Left lobe of liver (tissue), 2 donors: ENCODE measurements around the gene CEP57. TPM values are rescaled to one million over a fixed set of nuclear protein-coding genes. Genes with fewer than 3 reads are reported as not detected.
A peak's percentile ranks its signal among the peaks of the same experiment; 100 is the strongest.

ENCODE experiments used
- ATAC-seq: fragments of 200-7000 bp; cut with Tn5 transposase; one replicate; pipeline ENCODE4 v1.9.1; 2020; ENCODE audit warnings: mild to moderate bottlenecking, moderate library complexity
- DNase-seq: peaks from one replicate; pipeline ENCODE4 v3.0.0-alpha.2; 2020; ENCODE audit warnings: low spot score
- total RNA-seq: library from RNA; stranded (reverse); gene quantifications from one replicate; pipeline ENCODE4 v1.2.1, GENCODE V29; 2021
- donor health status: DM: no; HTN: no; CAD: no; lungs with moderate emphysema.
- donor health status: DM: no; HTN: yes; CAD: no.

Gene CEP57
- total RNA-seq = 32.6 TPM

DNA sequence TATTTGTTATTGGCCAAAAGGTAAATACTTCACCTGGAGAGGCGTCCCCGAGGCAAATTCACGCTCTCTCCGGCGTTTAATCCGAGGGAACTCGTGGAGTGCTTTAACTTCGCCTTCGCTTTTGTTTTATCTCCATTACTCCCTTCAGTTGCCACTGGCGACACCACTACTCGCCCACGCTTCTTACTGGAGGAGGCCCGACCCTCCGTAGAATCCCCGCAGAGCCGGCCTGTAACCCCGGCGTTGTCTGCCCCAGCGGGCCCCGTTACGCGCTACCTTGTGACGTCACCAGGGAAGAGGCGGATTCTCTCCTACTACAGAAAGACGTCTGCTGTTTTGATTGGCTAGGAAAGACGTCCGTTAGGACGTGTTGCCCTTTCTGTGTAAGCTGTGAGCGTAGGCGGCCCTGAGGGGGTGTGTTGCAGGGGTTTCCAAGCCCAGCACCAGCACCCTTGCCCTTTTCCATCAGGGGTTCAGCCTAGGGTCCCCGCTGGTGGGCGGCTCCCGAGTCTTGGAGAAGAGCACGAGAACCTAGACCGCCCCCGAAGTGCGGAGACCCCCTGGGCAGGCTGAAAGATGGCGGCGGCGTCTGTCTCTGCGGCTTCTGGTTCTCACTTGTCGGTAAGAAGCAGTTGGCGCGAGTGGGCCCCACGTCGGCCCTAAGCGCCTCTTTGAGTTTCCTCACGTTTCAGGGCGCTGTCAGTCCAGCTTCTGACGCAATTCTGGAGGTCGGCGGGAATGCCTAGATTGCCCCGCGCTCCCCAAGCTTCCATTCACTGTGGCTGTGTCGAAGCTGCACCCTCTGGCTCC is at the start of gene CEP57:
Gene CEP57, plus strand, starts transcription at position 376 of the 810 bp plus-strand sequence. Its CDS starts 201 bp downstream, at position 577.
- peak; percentile 75 for ATAC-seq
- peak; percentile 96 for DNase-seq

- DNase-seq = no peak
- no peak for ATAC-seq
Measured at GRCh38 chr11:95750101-95750500, 40.2 kb upstream of the CEP57 start.

GRCh38 chr11:95751515-95751914 is 38.8 kb upstream of the CEP57 start:
- ATAC-seq = no peak

GRCh38 chr11:95760941-95761340 is 29.4 kb upstream of the CEP57 start:
- DNase-seq (no peak), ATAC-seq (no peak)

More at GRCh38 chr11:95751515-95751914, 38.8 kb upstream of the CEP57 start:
- no peak for DNase-seq

GRCh38 chr11:95762534-95762933 is 27.8 kb upstream of the CEP57 start:
- ATAC-seq (no peak), DNase-seq (no peak)

DNA sequence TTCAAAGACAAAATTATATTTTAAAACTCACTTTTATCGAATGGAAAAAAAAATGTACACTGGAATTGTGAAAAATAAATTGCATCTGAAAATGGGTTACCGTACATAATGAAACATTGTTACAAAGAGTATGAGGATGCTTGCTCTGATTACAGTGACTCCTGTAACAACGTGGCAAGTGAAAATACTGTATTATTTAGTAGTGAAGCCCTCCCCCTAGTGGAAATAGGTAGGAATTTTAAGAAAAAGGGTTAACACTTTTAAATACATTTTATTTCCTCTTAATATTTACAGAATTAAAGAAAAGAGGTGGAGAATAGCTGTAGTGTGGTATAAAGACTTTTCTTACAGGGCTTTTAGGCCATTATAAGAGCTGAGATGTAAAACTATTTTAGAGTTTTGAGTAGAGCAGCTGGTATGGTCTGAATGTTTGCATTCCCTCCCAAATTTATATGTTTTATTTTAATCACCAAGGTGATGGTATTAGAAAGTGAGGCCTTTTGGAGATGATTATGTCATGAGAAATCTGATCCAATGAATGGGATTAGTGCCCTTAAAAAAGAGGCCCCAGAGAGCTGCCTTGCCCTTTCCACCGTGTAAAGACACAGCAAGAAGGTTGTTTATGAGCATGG is 25.9 kb upstream of the CEP57 start:
- DNase-seq (no peak), ATAC-seq (peak; percentile 86)

- no peak for ATAC-seq
- DNase-seq = no peak
Measured at GRCh38 chr11:95766701-95767100, 23.6 kb upstream of the CEP57 start.

DNA sequence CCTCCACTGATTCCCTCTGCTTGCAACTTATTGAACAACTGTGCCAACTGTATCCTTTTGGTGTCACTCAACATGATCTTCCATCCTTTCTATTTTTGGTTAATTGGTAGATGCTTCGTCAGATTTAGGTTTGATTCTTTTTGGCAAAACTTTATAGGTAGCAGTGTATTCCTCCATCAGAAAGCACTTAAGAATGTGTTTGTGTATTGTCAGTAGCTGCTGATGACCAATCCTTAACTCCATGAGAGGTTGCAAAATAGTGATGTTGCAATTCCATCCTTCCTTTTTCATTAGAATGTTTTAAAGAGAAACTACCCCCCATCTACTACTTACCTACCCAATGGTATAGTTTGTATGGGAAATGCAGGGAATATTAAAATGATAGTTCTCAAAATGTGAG is 22.8 kb upstream of the CEP57 start:
- ATAC-seq (peak; percentile 72), DNase-seq (no peak)

DNA sequence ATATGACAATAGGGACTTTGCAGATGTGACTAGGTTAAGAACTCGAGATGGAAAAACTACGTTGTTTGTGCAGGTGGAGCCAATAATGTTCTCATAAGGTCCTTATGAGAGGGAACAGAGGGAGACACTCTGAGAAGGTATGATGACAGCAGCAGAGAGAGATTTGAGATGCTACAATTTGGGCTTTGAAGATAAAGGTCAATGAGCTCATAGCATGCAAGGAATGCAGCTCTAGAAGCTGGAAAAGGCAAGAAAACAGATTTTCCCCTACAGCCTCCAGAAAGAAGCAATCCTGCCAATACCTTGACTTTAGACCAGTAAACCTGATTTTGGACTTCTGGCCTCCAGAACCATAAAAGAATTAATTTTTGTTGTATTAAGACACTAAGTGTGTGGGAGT is 21.8 kb upstream of the CEP57 start:
- no peak for ATAC-seq

DNA sequence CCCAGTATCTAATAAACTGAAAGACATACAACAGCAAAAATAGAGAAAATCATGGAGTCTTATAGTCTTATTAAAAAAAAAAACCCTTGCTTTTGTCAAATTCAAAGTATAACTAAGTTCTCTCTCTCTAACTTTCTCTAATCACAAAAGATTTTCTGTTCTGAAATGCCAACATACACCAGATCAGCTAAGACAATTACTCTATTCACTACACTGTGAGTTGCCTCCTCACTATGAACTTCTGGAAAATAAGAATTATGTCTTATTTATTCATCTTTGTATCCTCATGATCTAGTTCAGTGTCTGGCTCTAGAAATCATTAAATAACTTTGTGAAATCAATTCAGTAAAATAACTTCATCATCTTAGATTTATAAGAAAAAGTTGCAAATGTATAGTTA is 13.4 kb upstream of the CEP57 start:
- no peak for DNase-seq
- ATAC-seq = no peak

More for the DNA sequence above, 21.8 kb upstream of the CEP57 start:
- DNase-seq = no peak

GRCh38 chr11:95778699-95779098 is 11.6 kb upstream of the CEP57 start:
- ATAC-seq (no peak), DNase-seq (no peak)

DNA sequence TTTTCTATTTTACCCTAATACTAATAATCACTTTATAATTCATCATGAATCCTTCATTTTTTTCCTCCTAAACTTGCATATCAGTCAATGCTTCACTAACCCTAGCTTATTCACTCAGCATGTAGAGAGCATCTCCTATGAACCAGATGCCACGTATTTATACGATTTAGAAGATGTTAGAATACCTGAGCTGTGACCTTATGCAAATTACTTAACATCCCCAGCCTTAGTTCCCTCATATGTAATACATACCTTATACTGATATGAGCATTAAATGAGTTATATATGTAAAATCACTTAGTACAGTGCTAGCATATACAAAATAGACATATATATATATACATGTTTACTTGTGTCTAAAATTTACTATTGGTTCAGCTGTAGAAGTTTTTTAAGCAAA is 9.8 kb upstream of the CEP57 start:
- DNase-seq (no peak), ATAC-seq (no peak)

- DNase-seq (no peak), ATAC-seq (no peak)
Measured at GRCh38 chr11:95788921-95789505, 1.3 kb upstream of the CEP57 start.

- ATAC-seq (peak; percentile 76), DNase-seq (peak; percentile 98)
Measured at GRCh38 chr11:95789506-95790122, 684 bp upstream of the CEP57 start, which contains the start of gene FAM76B. Gene FAM76B (minus strand): TSS chr11:95789782. CDS start chr11:95789478, 304 bp downstream.

- ATAC-seq (peak; percentile 53), DNase-seq (peak; percentile 96)
Measured at GRCh38 chr11:95790933-95791708, 823 bp downstream of the CEP57 start.

- no peak for ATAC-seq
Measured at GRCh38 chr11:95791709-95792033, 1.4 kb downstream of the CEP57 start.

GRCh38 chr11:95792200-95792599 is 1.9 kb downstream of the CEP57 start:
- ATAC-seq = no peak
- no peak for DNase-seq

More at GRCh38 chr11:95791709-95792033, 1.4 kb downstream of the CEP57 start:
- DNase-seq = no peak

GRCh38 chr11:95792700-95793099 is 2.4 kb downstream of the CEP57 start:
- ATAC-seq (no peak), DNase-seq (no peak)

GRCh38 chr11:95793116-95793515 is 2.8 kb downstream of the CEP57 start:
- ATAC-seq (no peak), DNase-seq (no peak)

- ATAC-seq (no peak), DNase-seq (no peak)
Measured at GRCh38 chr11:95794086-95794485, 3.8 kb downstream of the CEP57 start.
